T-helper 1 cell (primary cell): ENCODE measurements around the gene HMSD.

Source experiments
- DNase-seq, 5 donors: peaks; one replicate each; pipeline ENCODE4 v3.0.0-alpha.2; 2012 to 2020

The HMSD gene

GRCh38 chr18:63997041-63997440 is 47.9 kb downstream of the HMSD start:
- no peak for DNase-seq

- no peak for DNase-seq
Measured at GRCh38 chr18:63997606-63998005, 48.5 kb downstream of the HMSD start.

GRCh38 chr18:63999871-64000270 is 50.8 kb downstream of the HMSD start:
- no peak for DNase-seq

GRCh38 chr18:64002581-64002980 is 53.5 kb downstream of the HMSD start:
- no peak for DNase-seq

- no peak for DNase-seq
Measured at GRCh38 chr18:64009305-64009704, 60.2 kb downstream of the HMSD start.
